HG03025 (cell line): Measurements from ENCODE around the gene PSMA8.
"Not testable (repeated sequence)": the region's sequence is repeated elsewhere in the genome, so short reads cannot be mapped to it uniquely, and the experiment has no call there.

ENCODE experiments used
- ATAC-seq: cut with Tn5 transposase; IDR thresholded peaks from one replicate; pipeline ENCODE4 v1.9.1; 2021; ENCODE audit warnings: mild to moderate bottlenecking, moderate library complexity; ENCODE audit not compliant: unreplicated experiment, low FRiP score

PSMA8 gene

GRCh38 chr18:26133652-26134051, at the start of gene PSMA8:
Gene PSMA8, plus strand, starts transcription at chr18:26133869. Its CDS starts 97 bp downstream, at chr18:26133966.
- no peak for ATAC-seq

- no peak for ATAC-seq
Observed at GRCh38 chr18:26085056-26085455, 48.6 kb upstream of the PSMA8 start.

- no peak for ATAC-seq
Observed at GRCh38 chr18:26086959-26087358, 46.7 kb upstream of the PSMA8 start.

- no peak for ATAC-seq
Observed at GRCh38 chr18:26088487-26088886, 45.2 kb upstream of the PSMA8 start.

GRCh38 chr18:26089293-26090129, 44.2 kb upstream of the PSMA8 start:
- peak; percentile 8 for ATAC-seq

- peak; percentile 72 for ATAC-seq
Observed at GRCh38 chr18:26090130-26091046, 43.3 kb upstream of the PSMA8 start, which contains the start of gene SS18. Gene SS18, minus strand, starts transcription at chr18:26090613. Its CDS starts 44 bp downstream, at chr18:26090569.

GRCh38 chr18:26091047-26091630, 42.5 kb upstream of the PSMA8 start:
- ATAC-seq = peak; percentile 49

- no peak for ATAC-seq
Observed at GRCh38 chr18:26096852-26097251, 36.8 kb upstream of the PSMA8 start.

- no peak for ATAC-seq
Observed at GRCh38 chr18:26097563-26097962, 36.1 kb upstream of the PSMA8 start.

- ATAC-seq = no peak
Observed at GRCh38 chr18:26103579-26103978, 30.1 kb upstream of the PSMA8 start.

GRCh38 chr18:26104035-26104434, 29.6 kb upstream of the PSMA8 start:
- ATAC-seq = no peak

- ATAC-seq = no peak
Observed at GRCh38 chr18:26119246-26119645, 14.4 kb upstream of the PSMA8 start.

- no peak for ATAC-seq
Observed at GRCh38 chr18:26121476-26121875, 12.2 kb upstream of the PSMA8 start.

GRCh38 chr18:26121994-26122393, 11.7 kb upstream of the PSMA8 start:
- ATAC-seq = not testable (repeated sequence)

GRCh38 chr18:26127786-26128185, 5.9 kb upstream of the PSMA8 start:
- ATAC-seq = no peak

GRCh38 chr18:26128192-26128591, 5.5 kb upstream of the PSMA8 start:
- not testable (repeated sequence) for ATAC-seq

- ATAC-seq = no peak
Observed at GRCh38 chr18:26134107-26134506, 438 bp downstream of the PSMA8 start.

GRCh38 chr18:26135548-26135947, 1.9 kb downstream of the PSMA8 start:
- ATAC-seq = no peak

GRCh38 chr18:26157326-26157725, 23.7 kb downstream of the PSMA8 start:
- ATAC-seq = no peak

GRCh38 chr18:26159353-26159752, 25.7 kb downstream of the PSMA8 start:
- no peak for ATAC-seq

- no peak for ATAC-seq
Observed at GRCh38 chr18:26164571-26164970, 30.9 kb downstream of the PSMA8 start.
